HCT116 (cell line): ENCODE data around the gene YOD1. TPM values are rescaled to one million over a fixed set of nuclear protein-coding genes. Genes with fewer than 3 reads are reported as not detected.

Source experiments
- ATAC-seq: fragments of 200-7000 bp; cut with Tn5 transposase; 2 replicates; pipeline ENCODE4 v1.9.1; 2020; ENCODE audit warnings: mild to moderate bottlenecking, moderate library complexity
- BruUV-seq: library from RNA; stranded (reverse); fragments of 400-500 nt; replicated peaks from 2 replicates; lab custom pipeline; 2021; lab: Mats Ljungman, UMichigan
- CTCF ChIA-PET: fragments of 300-600 bp; sonication (Branson Sonifier 250); formaldehyde crosslinking; loops from one replicate; lab custom pipeline; 2021; ENCODE audit warnings: antibody characterized with exemption; lab: Charles Lee
- POLR2A ChIA-PET: fragments of 300-600, 350-600 bp; sonication (Branson Sonifier 250); formaldehyde crosslinking; loops from one replicate; lab custom pipeline; 2021; ENCODE audit warnings: antibody characterized with exemption; lab: Charles Lee
- RAD21 ChIA-PET, 2 experiments: fragments of 300-600 bp; sonication (Branson Sonifier 250); formaldehyde crosslinking; loops; one replicate each; lab custom pipeline; 2023; ENCODE audit warnings: low total read pairs in 2 of 2; ENCODE audit not compliant: uncharacterized antibody in 2 of 2, unreplicated experiment in 2 of 2, low non-redundant PET in 1 of 2; lab: Charles Lee
- DNase-seq: peaks from one replicate; pipeline ENCODE4 v3.0.0-alpha.2; 2010; ENCODE audit warnings: low read depth, low spot score
- H2AFZ ChIP-seq: fragments of 200-600 bp; shearing (Covaris generic), sonication (generic); 2 replicates; pipeline ENCODE4 v1.6.1; 2017; ENCODE audit warnings: low read depth, mixed run types, mixed read lengths, antibody characterized with exemption, low read length; ENCODE audit not compliant: poor library complexity, severe bottlenecking
- H3K27ac ChIP-seq: 2 replicates; pipeline ENCODE4 v1.5.1; 2012; ENCODE audit warnings: low read depth, low read length
- H3K27me3 ChIP-seq: fragments of 200-600 bp; sonication (generic); 2 replicates; pipeline ENCODE4 v1.6.1; 2016; ENCODE audit warnings: mixed run types, low read length, mixed read lengths; ENCODE audit not compliant: insufficient read depth
- H3K36me3 ChIP-seq, 2 experiments: fragments of 200-500 bp in 1 of 2; fragments of 200-600 bp in 1 of 2; sonication (Bioruptor generic) in 1 of 2; sonication (generic) in 1 of 2; 2 replicates each; pipeline versions ENCODE4 v1.5.1 to v1.6.1; 2014 to 2016; ENCODE audit warnings: low read length in 2 of 2, inconsistent platforms in 1 of 2, mixed read lengths in 1 of 2, mixed run types in 1 of 2; ENCODE audit not compliant: insufficient read depth in 2 of 2, control insufficient read depth in 1 of 2
- H3K4me1 ChIP-seq, 2 experiments: fragments of 200-600 bp in 1 of 2; sonication (generic) in 1 of 2; 2 replicates each; pipeline versions ENCODE4 v1.5.1 to v1.6.1; 2012 to 2017; ENCODE audit warnings: low read length in 2 of 2, inconsistent platforms in 1 of 2, mild to moderate bottlenecking in 1 of 2, mixed read lengths in 1 of 2, mixed run types in 1 of 2, moderate library complexity in 1 of 2; ENCODE audit not compliant: insufficient read depth in 2 of 2, control insufficient read depth in 1 of 2
- H3K4me2 ChIP-seq: fragments of 200-600 bp; sonication (generic); 2 replicates; pipeline ENCODE4 v1.6.1; 2017; ENCODE audit warnings: mixed run types, low read length, mixed read lengths
- H3K4me3 ChIP-seq, 2 experiments: fragments of 200-600 bp in 1 of 2; sonication (generic) in 1 of 2; replicated peaks in 1 of 2; 2 replicates each; pipeline ENCODE4 v1.5.1; 2011 to 2016; ENCODE audit warnings: low read length in 2 of 2, control low read depth in 1 of 2, low read depth in 1 of 2, mild to moderate bottlenecking in 1 of 2, mixed read lengths in 1 of 2, mixed run types in 1 of 2
- H3K79me2 ChIP-seq: fragments of 200-600 bp; sonication (generic); 2 replicates; pipeline ENCODE4 v1.6.1; 2017; ENCODE audit warnings: mild to moderate bottlenecking, mixed run types, low read length, moderate library complexity, mixed read lengths; ENCODE audit not compliant: insufficient read depth
- H3K9ac ChIP-seq: fragments of 200-600 bp; sonication (generic); 2 replicates; pipeline ENCODE4 v1.6.1; 2016; ENCODE audit warnings: low read length, mixed read lengths
- H3K9me2 ChIP-seq: fragments of 200-600 bp; sonication (generic), shearing (Covaris generic); 2 replicates; pipeline ENCODE4 v1.6.1; 2017; ENCODE audit warnings: mixed run types, mild to moderate bottlenecking, moderate library complexity; ENCODE audit not compliant: insufficient read depth
- H3K9me3 ChIP-seq, 2 experiments: fragments of 200-500 bp in 1 of 2; fragments of 200-600 bp in 1 of 2; sonication (Bioruptor generic) in 1 of 2; sonication (generic) in 1 of 2; 2 replicates each; pipeline ENCODE4 v1.6.1; 2014 to 2017; ENCODE audit warnings: low read length in 2 of 2, mixed read lengths in 2 of 2, inconsistent platforms in 1 of 2, low read depth in 1 of 2, mild to moderate bottlenecking in 1 of 2, mixed run types in 1 of 2, moderate library complexity in 1 of 2; ENCODE audit not compliant: control insufficient read depth in 1 of 2, insufficient read depth in 1 of 2
- H4K20me1 ChIP-seq: fragments of 200-600 bp; sonication (generic), shearing (Covaris generic); 2 replicates; pipeline ENCODE4 v1.6.1; 2017; ENCODE audit warnings: mixed run types, mild to moderate bottlenecking, moderate library complexity; ENCODE audit not compliant: insufficient read depth
- CBX3 ChIP-seq: IDR thresholded peaks from 2 replicates; pipeline ENCODE4 v1.6.1; 2012; ENCODE audit warnings: low read depth
- EGR1 ChIP-seq: IDR thresholded peaks from 2 replicates; pipeline ENCODE4 v1.6.1; 2012; ENCODE audit warnings: low read depth
- ELF1 ChIP-seq: IDR thresholded peaks from 2 replicates; pipeline ENCODE4 v1.6.1; 2012; ENCODE audit warnings: low read depth, borderline replicate concordance
- EZH2 ChIP-seq: fragments of 200-600 bp; sonication (generic); IDR thresholded peaks from 2 replicates; pipeline ENCODE4 v1.6.1; 2017; ENCODE audit warnings: antibody characterized with exemption, mixed run types
- FOSL1 ChIP-seq: IDR thresholded peaks from 2 replicates; pipeline ENCODE4 v1.6.1; 2012; ENCODE audit warnings: low read depth
- POLR2A ChIP-seq: IDR thresholded peaks from 2 replicates; pipeline ENCODE4 v1.7.0; 2011; ENCODE audit warnings: borderline replicate concordance; ENCODE audit not compliant: insufficient read depth, insufficient read length; ENCODE audit errors: extremely low read depth
- POLR2AphosphoS5 ChIP-seq: IDR thresholded peaks from 2 replicates; pipeline ENCODE4 v1.6.1; 2011; ENCODE audit warnings: mild to moderate bottlenecking, low read depth, low read length, moderate library complexity
- RAD21 ChIP-seq: IDR thresholded peaks from 2 replicates; pipeline ENCODE4 v1.6.1; 2012; ENCODE audit warnings: low read depth, mild to moderate bottlenecking
- SIN3A ChIP-seq: IDR thresholded peaks from 2 replicates; pipeline ENCODE4 v1.6.1; 2012; ENCODE audit warnings: low read depth
- SP1 ChIP-seq: IDR thresholded peaks from 2 replicates; pipeline ENCODE4 v1.6.1; 2012; ENCODE audit warnings: low read depth
- SRF ChIP-seq: IDR thresholded peaks from 2 replicates; pipeline ENCODE4 v1.6.1; 2012; ENCODE audit warnings: low read depth
- YY1 ChIP-seq: IDR thresholded peaks from 2 replicates; pipeline ENCODE4 v1.6.1; 2011; ENCODE audit warnings: low read length, low read depth, moderate library complexity, mild to moderate bottlenecking; ENCODE audit not compliant: insufficient replicate concordance; ENCODE audit errors: extremely low read depth
- ZFX ChIP-seq: fragments of 450-650 bp; IDR thresholded peaks from 2 replicates; pipeline ENCODE4 v1.6.1; 2017
- ZNF274 ChIP-seq: fragments of 200-500 bp; sonication (Bioruptor generic); IDR thresholded peaks from 2 replicates; pipeline ENCODE4 v1.6.1; 2014; ENCODE audit warnings: mild to moderate bottlenecking, low read depth, low read length, inconsistent platforms
- intact Hi-C: fragments of 100-400 bp; cut with micrococcal nuclease; formaldehyde crosslinking; loops from 2 replicates; pipeline ENCODE4 v1.10.0; 2022
- total RNA-seq: library from RNA; stranded (reverse); gene quantifications from one replicate; pipeline ENCODE4 v1.2.1, GENCODE V29; 2021; ENCODE audit not compliant: unreplicated experiment
- TF ChIP-seq, protein P1 (sequence below): IDR thresholded peaks from 2 replicates; pipeline ENCODE4 v1.6.1; 2012
- TF ChIP-seq, protein P2 (sequence below): IDR thresholded peaks from 2 replicates; pipeline ENCODE4 v1.6.1; 2012
- TF ChIP-seq, protein P3 (sequence below), 3 experiments: fragments of 200-600 bp in 1 of 3; sonication (generic) in 1 of 3; IDR thresholded peaks in 2 of 3; conservative IDR thresholded peaks in 1 of 3; 2 replicates each; pipeline ENCODE4 v1.5.1; 2012 to 2017; ENCODE audit warnings: low read depth in 2 of 3, low read length in 2 of 3, antibody characterized with exemption in 1 of 3, borderline replicate concordance in 1 of 3, control low read depth in 1 of 3, mild to moderate bottlenecking in 1 of 3, mixed read lengths in 1 of 3, mixed run types in 1 of 3, moderate library complexity in 1 of 3; ENCODE audit not compliant: insufficient read depth in 1 of 3
- TF ChIP-seq, protein P4 (sequence below): IDR thresholded peaks from 2 replicates; pipeline ENCODE4 v1.6.1; 2011; ENCODE audit warnings: mild to moderate bottlenecking, low read length, moderate library complexity; ENCODE audit not compliant: insufficient replicate concordance; ENCODE audit errors: extremely low read depth
- TF ChIP-seq, protein P5 (sequence below): IDR thresholded peaks from 2 replicates; pipeline ENCODE4 v1.6.1; 2012; ENCODE audit warnings: low read depth

The YOD1 gene
- total RNA-seq, 1 experiment from 2014 or later: 13.6 TPM

DNA sequence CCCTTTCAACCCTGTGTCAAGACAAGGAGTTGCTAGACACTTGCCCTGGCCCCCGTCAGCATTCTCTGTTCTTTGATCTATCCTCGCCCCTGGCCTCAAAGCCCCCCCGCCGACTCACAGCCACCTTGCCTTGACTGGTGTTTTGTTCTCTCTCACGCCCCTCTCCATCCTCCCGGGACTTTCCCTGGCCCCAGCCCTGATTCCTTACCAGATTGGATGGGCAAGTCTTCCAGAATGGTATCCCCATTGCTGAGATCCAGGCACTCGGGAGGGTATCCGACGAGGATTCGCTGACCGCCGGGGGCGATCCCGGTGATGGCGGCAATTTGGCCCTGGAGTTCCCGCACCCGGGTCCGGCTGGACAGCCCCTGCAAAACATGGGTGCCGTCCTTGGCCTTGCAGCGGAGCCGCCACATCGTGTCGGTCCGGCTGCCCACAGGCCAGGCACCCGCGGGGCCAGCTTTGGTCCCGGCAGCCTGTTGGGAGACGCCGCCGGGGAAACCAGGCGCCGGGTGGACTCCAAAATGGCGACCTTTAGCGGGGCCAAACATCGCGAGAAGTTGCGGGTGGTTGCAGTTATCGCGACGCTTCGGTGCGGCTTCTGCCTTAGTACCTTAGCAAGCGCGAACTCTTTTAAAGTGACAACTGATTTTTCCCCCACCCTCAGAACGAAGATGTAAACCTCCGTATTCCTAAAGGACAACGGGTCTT, 373 bp downstream of the YOD1 start:
- RAD21 ChIA-PET: no interaction called here
- TF ChIP-seq RAD21 (no peak), YY1 (peak; percentile 95), ZNF274 (no peak), POLR2AphosphoS5 (peak; percentile 83), EGR1 (0 out of 2 replicates have a peak, but pooled peaks have one; percentile 20), ELF1 (no peak), EZH2 (no peak), ZFX (peak; percentile 44), SRF (no peak), SP1 (peak; percentile 69), SIN3A (peak; percentile 77), POLR2A (no peak), CBX3 (no peak; the same call in 1 of the 2 replicates), FOSL1 (no peak)
- TF ChIP-seq, protein P1, sequence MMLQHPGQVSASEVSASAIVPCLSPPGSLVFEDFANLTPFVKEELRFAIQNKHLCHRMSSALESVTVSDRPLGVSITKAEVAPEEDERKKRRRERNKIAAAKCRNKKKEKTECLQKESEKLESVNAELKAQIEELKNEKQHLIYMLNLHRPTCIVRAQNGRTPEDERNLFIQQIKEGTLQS: no peak
- TF ChIP-seq, protein P2, sequence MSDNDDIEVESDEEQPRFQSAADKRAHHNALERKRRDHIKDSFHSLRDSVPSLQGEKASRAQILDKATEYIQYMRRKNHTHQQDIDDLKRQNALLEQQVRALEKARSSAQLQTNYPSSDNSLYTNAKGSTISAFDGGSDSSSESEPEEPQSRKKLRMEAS: peak; percentile 83
- TF ChIP-seq, protein P3, sequence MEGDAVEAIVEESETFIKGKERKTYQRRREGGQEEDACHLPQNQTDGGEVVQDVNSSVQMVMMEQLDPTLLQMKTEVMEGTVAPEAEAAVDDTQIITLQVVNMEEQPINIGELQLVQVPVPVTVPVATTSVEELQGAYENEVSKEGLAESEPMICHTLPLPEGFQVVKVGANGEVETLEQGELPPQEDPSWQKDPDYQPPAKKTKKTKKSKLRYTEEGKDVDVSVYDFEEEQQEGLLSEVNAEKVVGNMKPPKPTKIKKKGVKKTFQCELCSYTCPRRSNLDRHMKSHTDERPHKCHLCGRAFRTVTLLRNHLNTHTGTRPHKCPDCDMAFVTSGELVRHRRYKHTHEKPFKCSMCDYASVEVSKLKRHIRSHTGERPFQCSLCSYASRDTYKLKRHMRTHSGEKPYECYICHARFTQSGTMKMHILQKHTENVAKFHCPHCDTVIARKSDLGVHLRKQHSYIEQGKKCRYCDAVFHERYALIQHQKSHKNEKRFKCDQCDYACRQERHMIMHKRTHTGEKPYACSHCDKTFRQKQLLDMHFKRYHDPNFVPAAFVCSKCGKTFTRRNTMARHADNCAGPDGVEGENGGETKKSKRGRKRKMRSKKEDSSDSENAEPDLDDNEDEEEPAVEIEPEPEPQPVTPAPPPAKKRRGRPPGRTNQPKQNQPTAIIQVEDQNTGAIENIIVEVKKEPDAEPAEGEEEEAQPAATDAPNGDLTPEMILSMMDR (IDR thresholded peaks at IDR 0.05 in 2 of 3, conservative IDR thresholded peaks at IDR 0.05 in 1 of 3; ENCODE audit: borderline replicate concordance in 1 of 3, insufficient read depth in 1 of 3, low read depth in 2 of 3, low read length in 2 of 3): no peak
- TF ChIP-seq, protein P4, sequence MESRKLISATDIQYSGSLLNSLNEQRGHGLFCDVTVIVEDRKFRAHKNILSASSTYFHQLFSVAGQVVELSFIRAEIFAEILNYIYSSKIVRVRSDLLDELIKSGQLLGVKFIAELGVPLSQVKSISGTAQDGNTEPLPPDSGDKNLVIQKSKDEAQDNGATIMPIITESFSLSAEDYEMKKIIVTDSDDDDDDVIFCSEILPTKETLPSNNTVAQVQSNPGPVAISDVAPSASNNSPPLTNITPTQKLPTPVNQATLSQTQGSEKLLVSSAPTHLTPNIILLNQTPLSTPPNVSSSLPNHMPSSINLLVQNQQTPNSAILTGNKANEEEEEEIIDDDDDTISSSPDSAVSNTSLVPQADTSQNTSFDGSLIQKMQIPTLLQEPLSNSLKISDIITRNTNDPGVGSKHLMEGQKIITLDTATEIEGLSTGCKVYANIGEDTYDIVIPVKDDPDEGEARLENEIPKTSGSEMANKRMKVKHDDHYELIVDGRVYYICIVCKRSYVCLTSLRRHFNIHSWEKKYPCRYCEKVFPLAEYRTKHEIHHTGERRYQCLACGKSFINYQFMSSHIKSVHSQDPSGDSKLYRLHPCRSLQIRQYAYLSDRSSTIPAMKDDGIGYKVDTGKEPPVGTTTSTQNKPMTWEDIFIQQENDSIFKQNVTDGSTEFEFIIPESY: peak; percentile 99
- TF ChIP-seq, protein P5, sequence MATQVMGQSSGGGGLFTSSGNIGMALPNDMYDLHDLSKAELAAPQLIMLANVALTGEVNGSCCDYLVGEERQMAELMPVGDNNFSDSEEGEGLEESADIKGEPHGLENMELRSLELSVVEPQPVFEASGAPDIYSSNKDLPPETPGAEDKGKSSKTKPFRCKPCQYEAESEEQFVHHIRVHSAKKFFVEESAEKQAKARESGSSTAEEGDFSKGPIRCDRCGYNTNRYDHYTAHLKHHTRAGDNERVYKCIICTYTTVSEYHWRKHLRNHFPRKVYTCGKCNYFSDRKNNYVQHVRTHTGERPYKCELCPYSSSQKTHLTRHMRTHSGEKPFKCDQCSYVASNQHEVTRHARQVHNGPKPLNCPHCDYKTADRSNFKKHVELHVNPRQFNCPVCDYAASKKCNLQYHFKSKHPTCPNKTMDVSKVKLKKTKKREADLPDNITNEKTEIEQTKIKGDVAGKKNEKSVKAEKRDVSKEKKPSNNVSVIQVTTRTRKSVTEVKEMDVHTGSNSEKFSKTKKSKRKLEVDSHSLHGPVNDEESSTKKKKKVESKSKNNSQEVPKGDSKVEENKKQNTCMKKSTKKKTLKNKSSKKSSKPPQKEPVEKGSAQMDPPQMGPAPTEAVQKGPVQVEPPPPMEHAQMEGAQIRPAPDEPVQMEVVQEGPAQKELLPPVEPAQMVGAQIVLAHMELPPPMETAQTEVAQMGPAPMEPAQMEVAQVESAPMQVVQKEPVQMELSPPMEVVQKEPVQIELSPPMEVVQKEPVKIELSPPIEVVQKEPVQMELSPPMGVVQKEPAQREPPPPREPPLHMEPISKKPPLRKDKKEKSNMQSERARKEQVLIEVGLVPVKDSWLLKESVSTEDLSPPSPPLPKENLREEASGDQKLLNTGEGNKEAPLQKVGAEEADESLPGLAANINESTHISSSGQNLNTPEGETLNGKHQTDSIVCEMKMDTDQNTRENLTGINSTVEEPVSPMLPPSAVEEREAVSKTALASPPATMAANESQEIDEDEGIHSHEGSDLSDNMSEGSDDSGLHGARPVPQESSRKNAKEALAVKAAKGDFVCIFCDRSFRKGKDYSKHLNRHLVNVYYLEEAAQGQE: no peak

More for the DNA sequence above, 373 bp downstream of the YOD1 start:
- peaks cover 11 to 29% of the 10 kb centered on the region in 2 experiments for H3K4me1 ChIP-seq
- peak; percentile 85 for DNase-seq
- intact Hi-C loops: loop anchor here (2.0 kb wide), 1 partner anchor 46 kb away; no protein-coding TSS in a partner anchor
- peak overlapping the region; percentile 67 for H2AFZ ChIP-seq
- peak overlapping the region; percentile 73 for H3K4me2 ChIP-seq
- peak; percentile 49 for ATAC-seq
- no peaks in the 10 kb centered on the region for H3K27me3 ChIP-seq
- no peaks in the 10 kb centered on the region for H3K9me3 ChIP-seq
- H3K27ac ChIP-seq: peak overlapping the region; percentile 85
- peak overlapping the region; percentile 88 to 90 for H3K4me3 ChIP-seq
- no peaks in the 10 kb centered on the region for H3K9me2 ChIP-seq
- peak overlapping the region; percentile 96 for H3K9ac ChIP-seq
- ChIA-PET CTCF (interaction anchor here (1.2 kb wide), 3 partner anchors 10 to 34 kb away, joined by 3 to 8 read pairs (median 5); partner anchors contain the start of gene C1orf116), POLR2A (interaction anchor here (1.0 kb wide), 1 partner anchor 18 kb away, joined by 3 read pairs; the partner anchor contains the start of gene C1orf116)
- H3K36me3 ChIP-seq: peaks cover 14 to 30% of the 10 kb centered on the region in 2 experiments
- H4K20me1 ChIP-seq: peaks cover 8% of the 10 kb centered on the region; the same call in 1 of the 2 replicates
- BruUV-seq: no TSS peak
- H3K79me2 ChIP-seq: peaks cover 52% of the 10 kb centered on the region
